Stimulated activated CD4-positive, alpha-beta T cell treated with anti-CD3 and anti-CD28 coated beads, Interleukin-15, amount 100 ng/mL, for 48 hours (primary cell): ENCODE data around the gene PROX2.

Experiments
- DNase-seq, 2 donors: peaks; one replicate each; pipeline ENCODE4 v3.0.0-alpha.2; 2020; ENCODE audit warnings: low read depth in 2 of 2

The PROX2 gene, protein sequence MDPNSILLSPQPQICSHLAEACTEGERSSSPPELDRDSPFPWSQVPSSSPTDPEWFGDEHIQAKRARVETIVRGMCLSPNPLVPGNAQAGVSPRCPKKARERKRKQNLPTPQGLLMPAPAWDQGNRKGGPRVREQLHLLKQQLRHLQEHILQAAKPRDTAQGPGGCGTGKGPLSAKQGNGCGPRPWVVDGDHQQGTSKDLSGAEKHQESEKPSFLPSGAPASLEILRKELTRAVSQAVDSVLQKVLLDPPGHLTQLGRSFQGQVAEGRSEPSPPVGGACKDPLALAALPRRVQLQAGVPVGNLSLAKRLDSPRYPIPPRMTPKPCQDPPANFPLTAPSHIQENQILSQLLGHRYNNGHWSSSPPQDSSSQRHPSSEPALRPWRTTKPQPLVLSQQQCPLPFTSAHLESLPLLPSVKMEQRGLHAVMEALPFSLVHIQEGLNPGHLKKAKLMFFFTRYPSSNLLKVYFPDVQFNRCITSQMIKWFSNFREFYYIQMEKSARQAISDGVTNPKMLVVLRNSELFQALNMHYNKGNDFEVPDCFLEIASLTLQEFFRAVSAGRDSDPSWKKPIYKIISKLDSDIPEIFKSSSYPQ

DNA sequence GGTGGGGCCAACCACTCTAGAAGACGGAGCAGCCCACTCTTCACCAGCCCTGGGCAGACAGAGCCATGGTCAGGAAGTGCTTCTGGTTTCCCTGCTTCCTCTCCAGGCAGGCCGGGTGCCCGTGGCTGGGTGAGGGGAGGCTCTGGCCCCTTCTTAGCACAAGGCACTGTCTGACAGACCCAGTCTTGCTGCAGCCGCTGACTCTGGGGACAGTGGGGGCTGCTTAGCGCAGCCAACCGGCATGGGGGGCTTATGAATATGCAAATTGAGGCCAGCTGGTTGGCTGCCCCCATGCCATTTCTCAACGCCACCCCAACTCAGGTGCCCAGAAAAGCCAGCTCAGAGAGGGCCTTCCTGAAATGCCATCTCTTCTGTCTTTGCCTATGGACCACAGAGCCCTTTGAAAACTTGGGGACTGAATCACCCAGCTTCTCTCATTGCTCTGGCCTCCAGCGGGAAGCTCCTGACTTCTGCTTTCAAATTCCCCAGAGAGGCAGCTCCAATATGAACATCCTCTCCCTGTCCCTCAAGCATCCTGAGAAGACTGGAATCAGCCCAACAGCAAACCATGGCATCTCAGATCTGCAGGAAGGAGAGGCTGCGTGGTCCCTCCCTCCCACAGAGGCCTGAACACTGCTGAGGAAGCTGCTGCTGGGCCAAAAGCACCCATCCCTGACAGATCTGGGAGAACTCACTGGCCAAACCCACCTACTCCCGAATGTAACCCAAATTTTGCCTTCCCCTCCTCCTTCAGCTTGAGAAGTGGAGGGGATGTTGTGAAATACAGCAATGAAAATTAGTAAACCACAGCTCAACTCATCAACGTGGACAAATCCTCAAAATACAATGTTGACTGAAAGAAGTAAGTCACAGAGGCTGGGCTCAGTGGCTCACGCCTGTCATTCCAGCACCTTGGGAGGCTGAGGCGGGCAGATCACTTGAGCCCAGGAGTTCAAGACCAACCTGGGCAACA is at the start of gene PROX2:
PROX2 (minus strand) TSS at position 205 of the 973 bp plus-strand sequence. CDS start 12,311 bp downstream, outside the sequence.
- DNase-seq: no peak

DNA sequence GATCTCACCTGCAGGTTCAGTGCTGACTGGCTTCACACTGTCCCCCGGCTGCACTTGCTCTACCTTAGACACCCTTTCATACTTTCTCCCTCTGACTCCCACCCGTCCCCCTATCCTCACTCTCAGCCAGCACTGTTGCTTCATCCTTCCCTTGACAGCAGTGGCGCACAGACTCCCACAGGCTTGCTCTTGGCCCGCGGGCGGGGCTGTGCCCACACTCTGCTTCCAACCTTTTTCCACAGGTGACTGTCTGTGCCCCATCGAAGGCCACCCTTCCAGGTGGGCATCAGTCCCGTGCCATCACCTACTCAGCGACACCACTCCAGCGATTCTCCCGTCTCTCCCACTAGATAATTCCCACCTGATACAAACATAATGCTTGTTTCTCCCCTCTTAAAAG is 48.1 kb upstream of the PROX2 start:
- no peak for DNase-seq

- peak; percentile 61 to 66 for DNase-seq
Observed at GRCh38 chr14:74922752-74923401, 46.9 kb upstream of the PROX2 start, which contains the start of gene RPS6KL1. RPS6KL1 (minus strand) TSS chr14:74923260; CDS start chr14:74921541, 1,719 bp downstream.

DNA sequence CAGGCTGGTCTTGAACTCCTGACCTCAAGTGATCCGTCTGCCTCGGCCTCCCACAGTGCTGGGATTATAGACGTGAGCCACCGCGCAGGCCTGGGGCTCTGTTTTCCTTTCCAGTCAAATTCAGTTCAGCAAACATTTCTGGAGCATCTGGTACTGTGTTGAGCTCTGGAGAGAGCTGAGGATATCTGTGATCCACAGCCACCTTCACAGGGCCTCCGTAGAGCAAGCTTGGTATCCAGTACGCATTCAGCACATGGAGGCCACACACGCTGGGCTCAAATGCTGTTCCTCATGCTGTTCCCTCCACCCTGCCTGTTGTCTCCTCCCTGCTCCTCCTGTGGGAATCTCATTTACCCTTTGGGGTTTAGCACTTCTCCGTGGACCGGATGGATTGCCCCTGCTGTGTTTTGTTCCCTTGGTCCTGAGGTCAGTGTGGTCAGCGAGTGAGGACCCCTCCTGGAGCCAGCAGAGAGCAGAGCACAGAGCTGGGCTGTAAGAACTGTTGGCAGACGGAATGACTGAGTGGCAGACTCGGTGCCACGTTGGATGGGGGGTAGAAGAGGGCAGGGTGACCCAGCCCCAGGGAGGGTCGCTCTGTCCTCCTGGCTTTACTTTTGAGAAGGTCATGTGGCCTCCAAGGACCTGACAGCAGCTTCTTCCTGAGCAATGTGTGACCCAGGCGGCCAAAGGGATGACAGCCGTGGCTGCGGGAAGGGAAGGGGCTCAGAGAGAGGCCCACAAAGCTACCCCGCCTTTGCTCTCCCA is 46.2 kb upstream of the PROX2 start:
- DNase-seq: no peak

DNA sequence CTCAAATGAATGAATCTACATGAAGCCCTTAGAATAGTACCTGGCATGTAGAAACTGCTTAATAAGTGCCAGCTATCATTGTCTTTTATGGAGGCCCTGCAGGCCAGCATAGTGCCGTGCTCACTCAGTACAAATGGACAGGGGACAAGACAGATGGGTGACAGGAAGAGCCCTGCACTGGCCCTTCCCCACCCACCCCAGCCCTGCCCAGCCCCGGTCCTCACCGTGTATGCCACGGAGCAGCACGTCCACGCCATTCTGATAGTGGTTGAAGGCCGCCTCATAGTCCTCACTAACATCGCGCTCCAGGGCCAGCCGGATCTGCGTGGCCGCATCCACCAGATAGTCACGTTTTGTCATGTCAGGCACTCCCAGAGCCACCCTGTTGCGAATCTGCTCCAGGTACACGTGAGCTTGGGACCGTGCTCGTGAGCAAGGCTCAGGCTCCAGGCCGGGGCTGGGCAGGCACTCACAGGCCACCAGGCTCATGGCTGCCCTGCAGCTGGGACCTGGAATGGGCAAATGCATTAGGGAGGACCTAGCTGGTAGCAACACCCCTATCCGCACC is 45.2 kb upstream of the PROX2 start:
- DNase-seq: no peak

DNA sequence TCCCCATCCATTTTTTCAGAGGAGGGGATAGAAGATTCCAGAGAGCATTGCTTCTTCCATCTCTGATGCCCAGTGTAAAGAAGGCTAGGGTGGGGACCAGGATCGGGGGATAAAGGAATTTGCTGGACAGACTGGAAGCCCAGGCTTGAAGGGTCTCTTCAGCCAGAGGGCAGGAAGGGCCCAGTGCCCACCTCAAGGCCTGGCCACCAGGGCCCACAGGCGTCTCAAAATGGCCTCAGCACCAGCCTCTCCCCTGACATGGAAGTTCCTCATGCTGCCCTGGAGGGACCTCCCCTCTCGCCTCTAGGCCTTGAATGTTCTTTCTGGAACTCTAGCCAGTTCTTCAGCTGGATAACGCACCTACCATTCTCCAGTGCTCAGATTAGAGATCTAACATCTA is 44.3 kb upstream of the PROX2 start:
- no peak for DNase-seq

- DNase-seq: no peak
Observed at GRCh38 chr14:74919421-74920165, 43.6 kb upstream of the PROX2 start.

GRCh38 chr14:74918380-74918779 is 42.4 kb upstream of the PROX2 start:
- DNase-seq: no peak

DNA sequence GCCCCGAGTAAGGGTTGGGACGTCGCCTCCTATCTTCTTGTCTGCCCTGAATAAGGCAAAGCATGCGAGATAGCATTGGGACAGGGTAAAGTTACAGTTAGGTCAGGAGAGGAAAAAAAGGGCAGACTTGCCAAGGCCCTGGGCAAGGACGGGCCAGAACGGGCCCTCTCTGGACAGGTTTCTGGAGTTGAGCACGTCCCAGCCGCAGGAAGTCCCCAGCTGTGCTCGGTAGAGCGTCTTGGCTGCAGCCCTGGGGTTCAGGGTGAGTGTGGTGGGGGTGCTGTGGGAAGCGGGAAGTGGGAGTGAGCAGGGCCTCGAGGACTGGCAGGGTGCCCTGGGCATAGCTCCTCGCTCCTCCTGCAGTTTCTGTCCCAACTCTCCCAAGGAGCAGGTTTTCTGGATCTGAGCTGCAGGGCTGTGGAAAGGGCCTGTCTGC is 41.7 kb upstream of the PROX2 start:
- no peak for DNase-seq

- DNase-seq: no peak
Observed at GRCh38 chr14:74917178-74917543, 41.2 kb upstream of the PROX2 start.

- DNase-seq: no peak
Observed at GRCh38 chr14:74915826-74916225, 39.9 kb upstream of the PROX2 start.

GRCh38 chr14:74915426-74915825 is 39.5 kb upstream of the PROX2 start:
- no peak for DNase-seq

GRCh38 chr14:74913986-74914573 is 38.1 kb upstream of the PROX2 start:
- DNase-seq: no peak

GRCh38 chr14:74913393-74913910 is 37.5 kb upstream of the PROX2 start:
- DNase-seq: no peak

DNA sequence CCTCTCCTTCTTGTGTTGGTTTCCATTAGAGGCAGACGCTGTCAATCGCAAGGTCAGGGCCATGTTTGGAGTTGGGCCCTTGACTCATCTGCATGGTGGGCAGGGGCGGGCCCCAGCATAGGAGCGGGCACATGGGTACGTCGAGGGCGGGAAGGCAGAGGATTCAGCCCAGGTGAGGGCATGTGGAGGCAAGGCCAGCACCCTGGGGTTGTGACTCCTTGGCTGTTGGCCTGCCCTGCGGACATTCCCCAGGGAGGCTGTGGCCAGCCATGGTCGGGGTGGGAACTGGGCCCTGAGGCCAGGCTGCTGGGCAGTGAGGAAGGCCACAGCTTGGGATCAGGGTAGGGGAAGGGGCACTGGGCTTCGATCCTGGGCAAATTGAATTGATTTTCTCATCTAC is 36.9 kb upstream of the PROX2 start:
- no peak for DNase-seq

GRCh38 chr14:74912111-74912510 is 36.2 kb upstream of the PROX2 start:
- DNase-seq: no peak

GRCh38 chr14:74911704-74912103 is 35.8 kb upstream of the PROX2 start:
- DNase-seq: no peak

GRCh38 chr14:74911221-74911620 is 35.3 kb upstream of the PROX2 start:
- no peak for DNase-seq

DNA sequence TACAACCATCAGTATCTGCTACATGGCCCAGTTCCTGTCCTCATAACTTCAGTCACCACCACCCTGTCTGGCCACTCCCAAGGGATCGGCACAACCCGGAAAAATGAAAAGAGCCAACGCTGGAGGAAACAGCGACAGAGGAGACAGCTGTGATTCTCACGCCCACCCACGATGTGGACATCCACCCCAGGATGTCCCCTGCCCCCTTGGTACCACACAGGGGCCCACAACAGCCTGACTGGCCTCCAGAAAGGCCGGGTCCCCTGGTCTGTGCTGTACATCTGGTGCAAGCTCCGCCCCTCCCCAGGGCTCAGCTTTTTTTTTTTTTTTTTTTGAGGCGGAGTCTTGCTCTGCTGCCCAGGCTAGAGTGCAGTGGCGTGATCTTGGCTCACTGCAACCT is 34.6 kb upstream of the PROX2 start:
- DNase-seq: no peak
